PC-3 (cell line): Measurements from ENCODE around the gene CEP131. TPM values are rescaled to one million over a fixed set of nuclear protein-coding genes. Genes with fewer than 3 reads are reported as not detected.

Source experiments
- ATAC-seq: fragments of 200-7000 bp; cut with Tn5 transposase; 2 replicates; pipeline ENCODE4 v1.9.1; 2020; ENCODE audit warnings: mild to moderate bottlenecking, moderate library complexity
- BruUV-seq: library from RNA; stranded (reverse); fragments of 400-500 nt; replicated peaks from 2 replicates; lab custom pipeline; 2021; lab: Mats Ljungman, UMichigan
- CTCF ChIA-PET: fragments of 300-600 bp; sonication (Branson Sonifier 250); formaldehyde crosslinking; loops from one replicate; lab custom pipeline; 2022; ENCODE audit warnings: antibody characterized with exemption; lab: Charles Lee
- POLR2A ChIA-PET: fragments of 300-600 bp; sonication (Branson Sonifier 250); formaldehyde crosslinking; loops from one replicate; lab custom pipeline; 2022; ENCODE audit warnings: antibody characterized with exemption; ENCODE audit not compliant: unreplicated experiment; lab: Charles Lee
- DNase-seq: peaks from one replicate; pipeline ENCODE4 v3.0.0-alpha.2; 2015
- H2AFZ ChIP-seq: fragments of 300-600 bp; sonication (generic); 2 replicates; pipeline ENCODE4 v1.6.0; 2016; ENCODE audit warnings: antibody characterized with exemption, low read length
- H3F3A ChIP-seq: fragments of 300-600 bp; sonication (generic); one replicate; pipeline ENCODE4 v1.6.0; 2017; ENCODE audit warnings: antibody characterized with exemption, low read length, control low read depth, mild to moderate bottlenecking; ENCODE audit not compliant: unreplicated experiment
- H3K27ac ChIP-seq: fragments of 300-600 bp; sonication (generic); 2 replicates; pipeline ENCODE4 v1.5.1; 2016; ENCODE audit warnings: mild to moderate bottlenecking, low read length
- H3K27me3 ChIP-seq: fragments of 300-600 bp; sonication (generic); 2 replicates; pipeline ENCODE4 v1.6.1; 2016; ENCODE audit warnings: low read length, mixed read lengths
- H3K36me3 ChIP-seq: fragments of 300-600 bp; sonication (generic); 2 replicates; pipeline ENCODE4 v1.6.1; 2016; ENCODE audit warnings: low read depth, mixed run types, low read length, mixed read lengths
- H3K4me1 ChIP-seq: fragments of 300-600 bp; sonication (generic); 2 replicates; pipeline ENCODE4 v1.5.1; 2016; ENCODE audit warnings: low read length; ENCODE audit not compliant: insufficient read depth
- H3K4me2 ChIP-seq: fragments of 300-600 bp; sonication (generic); 2 replicates; pipeline ENCODE4 v1.6.0; 2016; ENCODE audit warnings: low read length
- H3K4me3 ChIP-seq: fragments of 300-600 bp; sonication (generic); 2 replicates; pipeline ENCODE4 v1.5.1; 2016; ENCODE audit warnings: mild to moderate bottlenecking, low read length, mixed read lengths
- H3K79me2 ChIP-seq: fragments of 300-600 bp; sonication (generic); 2 replicates; pipeline ENCODE4 v1.6.1; 2017; ENCODE audit warnings: low read length, mixed read lengths
- H3K9ac ChIP-seq: fragments of 300-600 bp; sonication (generic); 2 replicates; pipeline ENCODE4 v1.6.0; 2016; ENCODE audit warnings: mild to moderate bottlenecking, low read length
- H3K9me2 ChIP-seq: fragments of 300-600 bp; sonication (generic); replicated peaks from 2 replicates; pipeline ENCODE4 v1.6.1; 2016; ENCODE audit warnings: mixed run types, low read length, mixed read lengths
- H3K9me3 ChIP-seq: fragments of 300-600 bp; sonication (generic); 2 replicates; pipeline ENCODE4 v1.6.1; 2016; ENCODE audit warnings: low read length, mixed read lengths
- H4K20me1 ChIP-seq: fragments of 300-600 bp; sonication (generic); 2 replicates; pipeline ENCODE4 v1.6.1; 2016; ENCODE audit warnings: low read length, mixed read lengths
- EZH2 ChIP-seq: fragments of 300-600 bp; sonication (generic); IDR thresholded peaks from one replicate; pipeline ENCODE4 v1.6.1; 2017; ENCODE audit warnings: antibody characterized with exemption, mild to moderate bottlenecking, low read length; ENCODE audit not compliant: unreplicated experiment
- EZH2phosphoT487 ChIP-seq: fragments of 300-600 bp; sonication (generic); IDR thresholded peaks from 2 replicates; pipeline ENCODE4 v1.6.1; 2018; ENCODE audit warnings: mild to moderate bottlenecking, antibody characterized with exemption, low read length, borderline replicate concordance
- intact Hi-C: fragments of 100-400 bp; cut with micrococcal nuclease; formaldehyde crosslinking; loops from 2 replicates; pipeline ENCODE4 v1.9.0; 2023
- total RNA-seq: library from RNA; depleted of rRNA; stranded (reverse); fragments of >200 nt; gene quantifications from 2 replicates; pipeline ENCODE4 v1.2.3, GENCODE V29; 2014
- TF ChIP-seq, protein P1 (sequence below): fragments of 300-600 bp; sonication (generic); conservative IDR thresholded peaks from 2 replicates; pipeline ENCODE4 v1.5.1; 2017; ENCODE audit warnings: antibody characterized with exemption, low read depth, mild to moderate bottlenecking, low read length

Gene CEP131
- total RNA-seq, 1 experiment from 2014 or later = 32.1 TPM

DNA sequence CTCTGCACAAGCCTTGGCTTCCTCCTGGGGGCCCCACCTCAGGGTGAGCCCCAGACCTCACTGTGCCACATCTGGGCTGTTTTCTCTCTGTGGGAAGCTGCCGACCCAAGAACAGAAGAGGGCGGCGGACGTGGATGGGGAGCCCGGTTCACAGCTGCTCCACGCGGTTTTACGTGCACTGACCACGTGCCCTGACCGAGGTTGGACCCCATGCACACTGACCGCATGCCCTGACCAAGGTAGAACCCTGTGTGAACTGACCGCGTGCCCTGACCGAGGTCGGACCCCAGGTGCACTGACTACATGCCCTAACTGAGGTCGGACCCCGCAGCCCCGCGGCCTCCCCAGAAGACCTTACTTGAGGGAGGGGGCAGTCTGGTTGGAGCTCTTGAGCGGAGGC is 19.6 kb downstream of the CEP131 start:
- Histone ChIP-seq H3K79me2 (no peaks in the 10 kb centered on the region), H4K20me1 (no peaks in the 10 kb centered on the region)
- CTCF ChIA-PET = no interaction called here

GRCh38 chr17:81202318-81202717 is 20.4 kb downstream of the CEP131 start:
- H3K36me3 ChIP-seq = no peaks in the 10 kb centered on the region
- intact Hi-C loops = no loop called here
- POLR2A ChIA-PET = no interaction called here

More for the DNA sequence above, 19.6 kb downstream of the CEP131 start:
- H3K4me2 ChIP-seq = no peak overlapping the region
- H3K4me3 ChIP-seq = no peak overlapping the region
- TF ChIP-seq EZH2 (no peak), EZH2phosphoT487 (no peak)
- TF ChIP-seq, protein P1, sequence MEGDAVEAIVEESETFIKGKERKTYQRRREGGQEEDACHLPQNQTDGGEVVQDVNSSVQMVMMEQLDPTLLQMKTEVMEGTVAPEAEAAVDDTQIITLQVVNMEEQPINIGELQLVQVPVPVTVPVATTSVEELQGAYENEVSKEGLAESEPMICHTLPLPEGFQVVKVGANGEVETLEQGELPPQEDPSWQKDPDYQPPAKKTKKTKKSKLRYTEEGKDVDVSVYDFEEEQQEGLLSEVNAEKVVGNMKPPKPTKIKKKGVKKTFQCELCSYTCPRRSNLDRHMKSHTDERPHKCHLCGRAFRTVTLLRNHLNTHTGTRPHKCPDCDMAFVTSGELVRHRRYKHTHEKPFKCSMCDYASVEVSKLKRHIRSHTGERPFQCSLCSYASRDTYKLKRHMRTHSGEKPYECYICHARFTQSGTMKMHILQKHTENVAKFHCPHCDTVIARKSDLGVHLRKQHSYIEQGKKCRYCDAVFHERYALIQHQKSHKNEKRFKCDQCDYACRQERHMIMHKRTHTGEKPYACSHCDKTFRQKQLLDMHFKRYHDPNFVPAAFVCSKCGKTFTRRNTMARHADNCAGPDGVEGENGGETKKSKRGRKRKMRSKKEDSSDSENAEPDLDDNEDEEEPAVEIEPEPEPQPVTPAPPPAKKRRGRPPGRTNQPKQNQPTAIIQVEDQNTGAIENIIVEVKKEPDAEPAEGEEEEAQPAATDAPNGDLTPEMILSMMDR = no peak
- intact Hi-C loops = no loop called here
- H3K9ac ChIP-seq = no peak overlapping the region
- H3K4me1 ChIP-seq = no peaks in the 10 kb centered on the region
- no peaks in the 10 kb centered on the region for H3K27me3 ChIP-seq
- POLR2A ChIA-PET = no interaction called here
- ATAC-seq (no peak), DNase-seq (no peak)
- no peaks in the 10 kb centered on the region for H3K9me3 ChIP-seq
- H3K36me3 ChIP-seq = no peaks in the 10 kb centered on the region
- H3F3A ChIP-seq = no peaks in the 10 kb centered on the region
- H3K27ac ChIP-seq = no peak overlapping the region
- BruUV-seq = no TSS peak
- no peaks in the 10 kb centered on the region for H3K9me2 ChIP-seq
- H2AFZ ChIP-seq = no peak overlapping the region

More at GRCh38 chr17:81202318-81202717, 20.4 kb downstream of the CEP131 start:
- H3K9ac ChIP-seq = no peak overlapping the region
- no peaks in the 10 kb centered on the region for H3K9me3 ChIP-seq
- ATAC-seq (no peak), DNase-seq (no peak)
- H4K20me1 ChIP-seq = no peaks in the 10 kb centered on the region
- no peaks in the 10 kb centered on the region for H3K79me2 ChIP-seq
- H3K9me2 ChIP-seq = no peaks in the 10 kb centered on the region
- H3K27me3 ChIP-seq = no peaks in the 10 kb centered on the region
- no TSS peak for BruUV-seq
- H3F3A ChIP-seq = no peaks in the 10 kb centered on the region
- no peak overlapping the region for H2AFZ ChIP-seq
- H3K27ac ChIP-seq = no peak overlapping the region
- CTCF ChIA-PET = no interaction called here
- no peak overlapping the region for H3K4me2 ChIP-seq
- no peaks in the 10 kb centered on the region for H3K4me1 ChIP-seq
- no peak overlapping the region for H3K4me3 ChIP-seq
- TF ChIP-seq, protein P1 = no peak
- no peak for TF ChIP-seq EZH2
